Testis (tissue), 2 donors: ENCODE results near the gene GLRA1.

Experiments used
- CTCF ChIP-seq, 3 experiments: fragments of 450-650 bp in 2 of 3; fragments of 200-600 bp in 1 of 3; sonication (generic) in 1 of 3; IDR thresholded peaks; one replicate each; pipeline ENCODE4 v1.5.1; 2016 to 2019; ENCODE audit warnings: antibody characterized with exemption in 3 of 3, mild to moderate bottlenecking in 2 of 3, moderate library complexity in 1 of 3
- POLR2A ChIP-seq: fragments of 450-650 bp; IDR thresholded peaks from one replicate; pipeline ENCODE4 v1.6.1; 2017; ENCODE audit warnings: antibody characterized with exemption, mild to moderate bottlenecking, moderate library complexity

- TF ChIP-seq CTCF (IDR thresholded peaks at IDR 0.05) = no peak
- TF ChIP-seq POLR2A = no peak
Measured at GRCh38 chr5:151890299-151890698, 34.4 kb downstream of the GLRA1 start.
